Endothelial cell of umbilical vein (primary cell): ENCODE measurements around the gene NEDD4L. TPM values are rescaled to one million over a fixed set of nuclear protein-coding genes. Genes with fewer than 3 reads are reported as not detected.

Experiments used
- BruUV-seq: library from RNA; stranded (reverse); fragments of 400-500 nt; replicated peaks from 2 replicates; lab custom pipeline; 2021; lab: Mats Ljungman, UMichigan
- CTCF ChIA-PET: fragments of 300-600, 350-600 bp; sonication (Branson Sonifier 250); formaldehyde crosslinking; loops from one replicate; lab custom pipeline; 2021; ENCODE audit warnings: antibody characterized with exemption, inconsistent platforms; lab: Charles Lee
- POLR2A ChIA-PET: fragments of 300-600, 350-600 bp; sonication (Branson Sonifier 250); formaldehyde crosslinking; loops from one replicate; lab custom pipeline; 2021; ENCODE audit warnings: antibody characterized with exemption, inconsistent platforms; lab: Charles Lee
- DNase-seq: peaks from one replicate; pipeline ENCODE4 v3.0.0-alpha.2; 2011; ENCODE audit warnings: low read depth, low spot score
- FAIRE-seq: peaks from 2 replicates; lab custom pipeline; 2011; peaks lifted over from hg19 to GRCh38; lab: Jason Lieb, UNC
- H2AFZ ChIP-seq: 2 replicates; pipeline ENCODE4 v1.6.0; 2012; ENCODE audit warnings: low read depth, low read length, control low read depth, inconsistent platforms
- H3K27ac ChIP-seq: 2 replicates; pipeline ENCODE4 v1.5.1; 2011; ENCODE audit warnings: low read depth, mild to moderate bottlenecking, control low read depth, low read length, moderate library complexity; ENCODE audit not compliant: insufficient read depth
- H3K27me3 ChIP-seq, 2 experiments: 2 replicates each; pipeline versions ENCODE4 v1.6.0 to v1.6.1; 2011; ENCODE audit warnings: low read length in 2 of 2, mixed read lengths in 1 of 2; ENCODE audit not compliant: control insufficient read depth in 2 of 2, insufficient read depth in 2 of 2
- H3K36me3 ChIP-seq, 2 experiments: 2 replicates in 1 of 2; 3 replicates in 1 of 2; pipeline ENCODE4 v1.5.1; 2011; ENCODE audit warnings: low read length in 2 of 2, mild to moderate bottlenecking in 1 of 2, moderate library complexity in 1 of 2; ENCODE audit not compliant: control insufficient read depth in 2 of 2, insufficient read depth in 2 of 2; ENCODE audit errors: extremely low read depth in 1 of 2
- H3K4me1 ChIP-seq: 3 replicates; pipeline ENCODE4 v1.5.1; 2011; ENCODE audit warnings: mild to moderate bottlenecking, low read length; ENCODE audit not compliant: control insufficient read depth, insufficient read depth; ENCODE audit errors: extremely low read depth
- H3K4me2 ChIP-seq: 2 replicates; pipeline ENCODE4 v1.6.1; 2011; ENCODE audit warnings: low read length, control low read depth, mixed read lengths; ENCODE audit not compliant: insufficient read depth
- H3K4me3 ChIP-seq, 3 experiments: fragments of 200-600 bp in 1 of 3; sonication (generic), shearing (Covaris generic) in 1 of 3; replicated peaks in 1 of 3; 2 replicates each; pipeline ENCODE4 v1.5.1; 2011 to 2016; ENCODE audit warnings: control low read depth in 3 of 3, low read length in 3 of 3, mild to moderate bottlenecking in 2 of 3, inconsistent platforms in 1 of 3, low read depth in 1 of 3, moderate library complexity in 1 of 3; ENCODE audit not compliant: insufficient read depth in 1 of 3
- H3K79me2 ChIP-seq: 2 replicates; pipeline ENCODE4 v1.6.0; 2012; ENCODE audit warnings: low read length, inconsistent platforms; ENCODE audit not compliant: control insufficient read depth, insufficient read depth
- H3K9ac ChIP-seq: replicated peaks from 2 replicates; pipeline ENCODE3; 2011; ENCODE audit warnings: low read length, control low read depth; ENCODE audit not compliant: insufficient read depth; ENCODE audit errors: extremely low read depth
- H3K9me1 ChIP-seq: replicated peaks from 3 replicates; pipeline ENCODE4 v1.6.0; 2011; ENCODE audit warnings: mild to moderate bottlenecking, low read length; ENCODE audit not compliant: control insufficient read depth, insufficient read depth; ENCODE audit errors: extremely low read depth
- H3K9me3 ChIP-seq: replicated peaks from 2 replicates; pipeline ENCODE4 v1.5.1; 2012; ENCODE audit warnings: low read length, inconsistent platforms; ENCODE audit not compliant: control insufficient read depth, insufficient read depth
- H4K20me1 ChIP-seq: replicated peaks from 2 replicates; pipeline ENCODE3; 2011; ENCODE audit warnings: mild to moderate bottlenecking, low read length; ENCODE audit not compliant: control insufficient read depth, insufficient read depth; ENCODE audit errors: extremely low read depth
- CTCF ChIP-seq, 2 donors: IDR thresholded peaks; 1 replicate in 1 of 2; 2 replicates in 1 of 2; pipeline ENCODE4 v1.5.1; 2011; ENCODE audit warnings: low read length in 2 of 2, mild to moderate bottlenecking in 2 of 2, moderate library complexity in 2 of 2, control low read depth in 1 of 2, inconsistent platforms in 1 of 2, low read depth in 1 of 2; ENCODE audit not compliant: insufficient read depth in 1 of 2; ENCODE audit errors: extremely low read depth in 1 of 2
- EZH2 ChIP-seq: IDR thresholded peaks from 2 replicates; pipeline ENCODE4 v1.6.1; 2012; ENCODE audit warnings: borderline replicate concordance, low read depth, mild to moderate bottlenecking, moderate library complexity, low read length, inconsistent platforms; ENCODE audit not compliant: severe bottlenecking
- FOS ChIP-seq: IDR thresholded peaks from 2 replicates; pipeline ENCODE4 v1.6.1; 2011; ENCODE audit warnings: mild to moderate bottlenecking, low read length, moderate library complexity, borderline replicate concordance; ENCODE audit not compliant: insufficient read depth
- GATA2 ChIP-seq: IDR thresholded peaks from 2 replicates; pipeline ENCODE4 v1.7.0; 2011; ENCODE audit warnings: low read depth, mild to moderate bottlenecking, moderate library complexity, mixed read lengths, low read length; ENCODE audit not compliant: insufficient read length, insufficient read depth
- JUN ChIP-seq: IDR thresholded peaks from 2 replicates; pipeline ENCODE4 v1.6.1; 2011; ENCODE audit warnings: borderline replicate concordance, low read depth; ENCODE audit not compliant: insufficient read length, insufficient read depth
- MYC ChIP-seq: IDR thresholded peaks from one replicate; pipeline ENCODE4 v1.6.1; 2011; ENCODE audit warnings: mild to moderate bottlenecking, low read depth, low read length
- POLR2A ChIP-seq: IDR thresholded peaks from 2 replicates; pipeline ENCODE4 v1.6.1; 2012; ENCODE audit warnings: low read depth, mild to moderate bottlenecking, control low read depth, low read length
- POLR2AphosphoS5 ChIP-seq: IDR thresholded peaks from 2 replicates; pipeline ENCODE4 v1.6.1; 2012; ENCODE audit warnings: low read depth, mild to moderate bottlenecking, control low read depth, low read length, moderate library complexity; ENCODE audit not compliant: insufficient read depth
- dilution Hi-C: fragments of 300-500 bp; cut with MboI; formaldehyde crosslinking; loops from one replicate; pipeline ENCODE4 v1.15.0; 2019; ENCODE audit warnings: low sequenced_read_pairs; ENCODE audit not compliant: extremely low pct_ligation_motif_present
- intact Hi-C: fragments of 100-400 bp; cut with micrococcal nuclease; formaldehyde crosslinking; loops from one replicate; pipeline ENCODE4 v1.10.0; 2022
- polyA plus RNA-seq, 4 experiments: library from polyadenylated mRNA; depleted of rRNA in 3 of 4; stranded (reverse) in 3 of 4; unstranded in 1 of 4; fragments of >200 nt; gene quantifications; 2 replicates each; pipeline versions ENCODE4 v1.2.1 to v1.2.3, GENCODE V29; 2011 to 2012; ENCODE audit warnings: missing spikeins in 1 of 4
- total RNA-seq: library from RNA; stranded (reverse); gene quantifications from 2 replicates; pipeline ENCODE4 v1.2.3, GENCODE V29; 2021
- TF ChIP-seq, protein P1 (sequence below): IDR thresholded peaks from 2 replicates; pipeline ENCODE4 v1.6.1; 2011; ENCODE audit not compliant: insufficient read depth, insufficient read length

Gene NEDD4L
- total and polyA plus RNA-seq, 2 donors (not counting 3 experiments of a cell fraction or from before 2014, with no cell fraction given): 20.5 to 78.9 TPM

GRCh38 chr18:58178511-58178910 is 134.5 kb downstream of the NEDD4L start:
- Histone ChIP-seq H3K9me3 (no peaks in the 10 kb centered on the region), H3K79me2 (no peaks in the 10 kb centered on the region), H3K4me1 (peaks cover 22% of the 10 kb centered on the region), H3K27ac (no peak overlapping the region), H3K4me3 (no peak overlapping the region), H3K36me3 (no peaks in the 10 kb centered on the region), H4K20me1 (no peaks in the 10 kb centered on the region), H2AFZ (no peak overlapping the region), H3K27me3 (no peaks in the 10 kb centered on the region), H3K4me2 (no peak overlapping the region), H3K9ac (no peak overlapping the region), H3K9me1 (no peaks in the 10 kb centered on the region)
- dilution Hi-C loops: no loop called here
- FAIRE-seq (no peak), DNase-seq (no peak)
- TF ChIP-seq CTCF (IDR thresholded peaks at IDR 0.05; ENCODE audit: extremely low read depth in 1 of 2, insufficient read depth in 1 of 2, low read depth in 1 of 2, low read length in 2 of 2) (no peak), MYC (no peak), JUN (no peak), POLR2A (no peak), POLR2AphosphoS5 (no peak), FOS (no peak), GATA2 (no peak), EZH2 (no peak)
- TF ChIP-seq, protein P1, sequence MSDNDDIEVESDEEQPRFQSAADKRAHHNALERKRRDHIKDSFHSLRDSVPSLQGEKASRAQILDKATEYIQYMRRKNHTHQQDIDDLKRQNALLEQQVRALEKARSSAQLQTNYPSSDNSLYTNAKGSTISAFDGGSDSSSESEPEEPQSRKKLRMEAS: no peak
- ChIA-PET CTCF (interaction anchor here (1.3 to 2.9 kb wide), 4 partner anchors 13 to 315 kb away, joined by 3 to 11 read pairs (median 6); no protein-coding TSS in a partner anchor), POLR2A (no interaction called here)
- BruUV-seq: no TSS peak
- intact Hi-C loops: loop anchor here (5.0 kb wide), 1 partner anchor 144 kb away; no protein-coding TSS in a partner anchor
